HepG2 (cell line): ENCODE data around the gene RXYLT1. TPM values are rescaled to one million over a fixed set of nuclear protein-coding genes. Genes with fewer than 3 reads are reported as not detected.

Experiments
- AGO2 ChIP-seq: fragments of 200-400 bp; formaldehyde crosslinking; optimal IDR thresholded peaks from 2 replicates; pipeline ENCODE3; 2017; ENCODE audit warnings: mild to moderate bottlenecking, low read depth, low read length, moderate library complexity
- AKAP8 ChIP-seq: sonication (generic); formaldehyde crosslinking; IDR thresholded peaks from 2 replicates; pipeline ENCODE4 v1.5.1; 2020; ENCODE audit warnings: mild to moderate bottlenecking, missing genetic modification reagents
- CBX5 ChIP-seq: sonication (generic); formaldehyde crosslinking; IDR thresholded peaks from 2 replicates; pipeline ENCODE4 v1.4.0; 2020; ENCODE audit warnings: missing genetic modification reagents, borderline replicate concordance
- CREM ChIP-seq, 2 experiments: sonication (generic) in 1 of 2; formaldehyde crosslinking in 1 of 2; IDR thresholded peaks; 2 replicates each; pipeline versions ENCODE4 v1.4.0 to v1.6.1; 2016 to 2020; ENCODE audit warnings: antibody characterized with exemption in 1 of 2, mild to moderate bottlenecking in 1 of 2, missing genetic modification reagents in 1 of 2
- HOXA3 ChIP-seq: sonication (generic); formaldehyde crosslinking; IDR thresholded peaks from 2 replicates; pipeline ENCODE4 v1.5.0; 2020; ENCODE audit warnings: missing genetic modification reagents
- KLF11 ChIP-seq: IDR thresholded peaks from 2 replicates; pipeline ENCODE4 v1.6.1; 2016; ENCODE audit warnings: missing compliant biosample characterization
- NR2C2 ChIP-seq: sonication (generic); formaldehyde crosslinking; IDR thresholded peaks from 2 replicates; pipeline ENCODE4 v1.4.0; 2020; ENCODE audit warnings: missing genetic modification reagents, mild to moderate bottlenecking, moderate library complexity, borderline replicate concordance
- YEATS2 ChIP-seq: sonication (generic); formaldehyde crosslinking; IDR thresholded peaks from 2 replicates; pipeline ENCODE4 v1.4.0; 2020; ENCODE audit warnings: missing genetic modification reagents, borderline replicate concordance
- ZC3H4 ChIP-seq: sonication (generic); formaldehyde crosslinking; IDR thresholded peaks from 2 replicates; pipeline ENCODE4 v1.4.0; 2020; ENCODE audit warnings: missing genetic modification reagents, borderline replicate concordance
- ZNF143 ChIP-seq: sonication (generic); formaldehyde crosslinking; IDR thresholded peaks from 2 replicates; pipeline ENCODE4 v1.4.0; 2020; ENCODE audit warnings: missing genetic modification reagents
- ZNF160 ChIP-seq: sonication (generic); formaldehyde crosslinking; IDR thresholded peaks from 2 replicates; pipeline ENCODE4 v1.8.0; 2022; ENCODE audit warnings: mild to moderate bottlenecking, inconsistent platforms, missing genetic modification reagents
- ZNF20 ChIP-seq: sonication (generic); formaldehyde crosslinking; IDR thresholded peaks from 2 replicates; pipeline ENCODE4 v1.4.0; 2020; ENCODE audit warnings: mild to moderate bottlenecking, moderate library complexity, missing genetic modification reagents
- ZNF660 ChIP-seq: sonication (generic); formaldehyde crosslinking; IDR thresholded peaks from 2 replicates; pipeline ENCODE4 v1.5.1; 2020; ENCODE audit warnings: mild to moderate bottlenecking, low read depth, missing genetic modification reagents, borderline replicate concordance
- ZNF713 ChIP-seq: sonication (generic); formaldehyde crosslinking; IDR thresholded peaks from 2 replicates; pipeline ENCODE4 v1.4.0; 2020; ENCODE audit warnings: mild to moderate bottlenecking, missing genetic modification reagents
- ZSCAN22 ChIP-seq: sonication (generic); formaldehyde crosslinking; IDR thresholded peaks from 2 replicates; pipeline ENCODE4 v1.4.0; 2020; ENCODE audit warnings: mild to moderate bottlenecking, missing genetic modification reagents
- polyA plus RNA-seq, 8 experiments: library from polyadenylated mRNA; depleted of rRNA in 3 of 8; stranded (reverse) in 7 of 8; unstranded in 1 of 8; fragments of >200 nt; fragmentation: Illumina TruSeq in 4 of 8; extraction: Trizol in 4 of 8; gene quantifications; 2 replicates each; pipeline versions ENCODE4 v1.2.1 to v1.2.3, GENCODE V29; 2011 to 2016; ENCODE audit warnings: low read depth in 4 of 8, missing spikeins in 1 of 8, mixed read lengths in 1 of 8; ENCODE audit not compliant: insufficient read depth in 1 of 8
- total RNA-seq, 5 experiments: library from RNA; depleted of rRNA; stranded (reverse); fragments of >200 nt; fragmentation: Illumina TruSeq; extraction: Trizol; gene quantifications; 2 replicates each; pipeline ENCODE4 v1.2.3, GENCODE V29; 2016; ENCODE audit warnings: low read depth in 1 of 5
- TF ChIP-seq, protein P1 (sequence below): sonication (generic); formaldehyde crosslinking; IDR thresholded peaks from 2 replicates; pipeline ENCODE4 v1.4.0; 2020; ENCODE audit warnings: mild to moderate bottlenecking, missing genetic modification reagents
- TF ChIP-seq, protein P2 (sequence below): IDR thresholded peaks from 2 replicates; pipeline ENCODE4 v1.6.1; 2016
- TF ChIP-seq, protein P3 (sequence below): sonication (generic); formaldehyde crosslinking; IDR thresholded peaks from 2 replicates; pipeline ENCODE4 v1.5.0; 2020; ENCODE audit warnings: mild to moderate bottlenecking, missing genetic modification reagents
- TF ChIP-seq, protein P4 (sequence below): IDR thresholded peaks from 2 replicates; pipeline ENCODE4 v1.6.1; 2016; ENCODE audit warnings: low read depth, borderline replicate concordance
- TF ChIP-seq, protein P5 (sequence below): sonication (generic); IDR thresholded peaks from 2 replicates; pipeline ENCODE4 v1.6.1; 2016; ENCODE audit warnings: low read depth, borderline replicate concordance
- TF ChIP-seq, protein P6 (sequence below): sonication (generic); formaldehyde crosslinking; IDR thresholded peaks from 2 replicates; pipeline ENCODE4 v1.8.0; 2022; ENCODE audit warnings: mild to moderate bottlenecking, missing genetic modification reagents, moderate library complexity

Gene RXYLT1
- total and polyA plus RNA-seq, 2 of the 13 experiments (the other 11 are each of a cell fraction or from before 2014, with no cell fraction given) = 8.3 to 15.5 TPM

DNA sequence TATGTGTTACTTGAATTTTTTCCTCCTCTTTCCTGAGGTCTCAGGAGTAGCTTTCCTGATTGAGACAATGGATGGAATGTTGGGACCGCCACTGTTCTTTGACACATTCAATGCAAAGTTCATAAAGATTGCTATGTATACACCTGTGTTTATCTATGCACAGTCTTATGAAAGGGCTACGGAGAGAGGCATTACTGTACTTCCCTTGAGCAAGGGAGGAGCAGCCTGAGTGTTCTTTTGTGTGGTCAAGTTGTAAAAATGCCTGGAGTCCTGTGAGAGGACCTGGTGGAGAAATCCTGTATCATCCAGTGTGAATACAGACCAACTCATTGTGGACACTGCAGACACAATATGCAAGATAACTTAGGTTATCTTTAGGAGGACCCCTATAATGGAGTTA is 66.0 kb downstream of the RXYLT1 start (continued):
- TF ChIP-seq, protein P1, sequence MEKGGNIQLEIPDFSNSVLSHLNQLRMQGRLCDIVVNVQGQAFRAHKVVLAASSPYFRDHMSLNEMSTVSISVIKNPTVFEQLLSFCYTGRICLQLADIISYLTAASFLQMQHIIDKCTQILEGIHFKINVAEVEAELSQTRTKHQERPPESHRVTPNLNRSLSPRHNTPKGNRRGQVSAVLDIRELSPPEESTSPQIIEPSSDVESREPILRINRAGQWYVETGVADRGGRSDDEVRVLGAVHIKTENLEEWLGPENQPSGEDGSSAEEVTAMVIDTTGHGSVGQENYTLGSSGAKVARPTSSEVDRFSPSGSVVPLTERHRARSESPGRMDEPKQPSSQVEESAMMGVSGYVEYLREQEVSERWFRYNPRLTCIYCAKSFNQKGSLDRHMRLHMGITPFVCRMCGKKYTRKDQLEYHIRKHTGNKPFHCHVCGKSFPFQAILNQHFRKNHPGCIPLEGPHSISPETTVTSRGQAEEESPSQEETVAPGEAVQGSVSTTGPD (CRISPR knock-in tag) = no peak
- TF ChIP-seq, protein P2, sequence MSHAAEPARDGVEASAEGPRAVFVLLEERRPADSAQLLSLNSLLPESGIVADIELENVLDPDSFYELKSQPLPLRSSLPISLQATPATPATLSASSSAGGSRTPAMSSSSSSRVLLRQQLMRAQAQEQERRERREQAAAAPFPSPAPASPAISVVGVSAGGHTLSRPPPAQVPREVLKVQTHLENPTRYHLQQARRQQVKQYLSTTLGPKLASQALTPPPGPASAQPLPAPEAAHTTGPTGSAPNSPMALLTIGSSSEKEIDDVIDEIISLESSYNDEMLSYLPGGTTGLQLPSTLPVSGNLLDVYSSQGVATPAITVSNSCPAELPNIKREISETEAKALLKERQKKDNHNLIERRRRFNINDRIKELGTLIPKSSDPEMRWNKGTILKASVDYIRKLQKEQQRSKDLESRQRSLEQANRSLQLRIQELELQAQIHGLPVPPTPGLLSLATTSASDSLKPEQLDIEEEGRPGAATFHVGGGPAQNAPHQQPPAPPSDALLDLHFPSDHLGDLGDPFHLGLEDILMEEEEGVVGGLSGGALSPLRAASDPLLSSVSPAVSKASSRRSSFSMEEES (CRISPR knock-in tag) = no peak
- TF ChIP-seq CREM (IDR thresholded peaks at IDR 0.05) (peak; percentile 44; the same call in 1 of the 2 replicates), CREM (CRISPR knock-in tag; IDR thresholded peaks at IDR 0.05) (no peak), HOXA3 (no peak), NR2C2 (CRISPR knock-in tag) (no peak), ZNF660 (no peak), ZNF20 (CRISPR knock-in tag) (no peak), AKAP8 (CRISPR knock-in tag) (no peak), ZC3H4 (no peak), ZNF160 (CRISPR knock-in tag) (no peak), CBX5 (CRISPR knock-in tag) (no peak), ZNF713 (CRISPR knock-in tag) (no peak), YEATS2 (CRISPR knock-in tag) (no peak), ZNF143 (CRISPR knock-in tag) (no peak), KLF11 (CRISPR knock-in tag) (no peak), ZSCAN22 (no peak), AGO2 (no peak)
- TF ChIP-seq, protein P3, sequence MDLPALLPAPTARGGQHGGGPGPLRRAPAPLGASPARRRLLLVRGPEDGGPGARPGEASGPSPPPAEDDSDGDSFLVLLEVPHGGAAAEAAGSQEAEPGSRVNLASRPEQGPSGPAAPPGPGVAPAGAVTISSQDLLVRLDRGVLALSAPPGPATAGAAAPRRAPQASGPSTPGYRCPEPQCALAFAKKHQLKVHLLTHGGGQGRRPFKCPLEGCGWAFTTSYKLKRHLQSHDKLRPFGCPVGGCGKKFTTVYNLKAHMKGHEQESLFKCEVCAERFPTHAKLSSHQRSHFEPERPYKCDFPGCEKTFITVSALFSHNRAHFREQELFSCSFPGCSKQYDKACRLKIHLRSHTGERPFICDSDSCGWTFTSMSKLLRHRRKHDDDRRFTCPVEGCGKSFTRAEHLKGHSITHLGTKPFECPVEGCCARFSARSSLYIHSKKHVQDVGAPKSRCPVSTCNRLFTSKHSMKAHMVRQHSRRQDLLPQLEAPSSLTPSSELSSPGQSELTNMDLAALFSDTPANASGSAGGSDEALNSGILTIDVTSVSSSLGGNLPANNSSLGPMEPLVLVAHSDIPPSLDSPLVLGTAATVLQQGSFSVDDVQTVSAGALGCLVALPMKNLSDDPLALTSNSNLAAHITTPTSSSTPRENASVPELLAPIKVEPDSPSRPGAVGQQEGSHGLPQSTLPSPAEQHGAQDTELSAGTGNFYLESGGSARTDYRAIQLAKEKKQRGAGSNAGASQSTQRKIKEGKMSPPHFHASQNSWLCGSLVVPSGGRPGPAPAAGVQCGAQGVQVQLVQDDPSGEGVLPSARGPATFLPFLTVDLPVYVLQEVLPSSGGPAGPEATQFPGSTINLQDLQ (CRISPR knock-in tag) = no peak
- TF ChIP-seq, protein P4, sequence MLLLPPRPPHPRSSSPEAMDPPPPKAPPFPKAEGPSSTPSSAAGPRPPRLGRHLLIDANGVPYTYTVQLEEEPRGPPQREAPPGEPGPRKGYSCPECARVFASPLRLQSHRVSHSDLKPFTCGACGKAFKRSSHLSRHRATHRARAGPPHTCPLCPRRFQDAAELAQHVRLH (CRISPR knock-in tag) = no peak
- TF ChIP-seq, protein P5, sequence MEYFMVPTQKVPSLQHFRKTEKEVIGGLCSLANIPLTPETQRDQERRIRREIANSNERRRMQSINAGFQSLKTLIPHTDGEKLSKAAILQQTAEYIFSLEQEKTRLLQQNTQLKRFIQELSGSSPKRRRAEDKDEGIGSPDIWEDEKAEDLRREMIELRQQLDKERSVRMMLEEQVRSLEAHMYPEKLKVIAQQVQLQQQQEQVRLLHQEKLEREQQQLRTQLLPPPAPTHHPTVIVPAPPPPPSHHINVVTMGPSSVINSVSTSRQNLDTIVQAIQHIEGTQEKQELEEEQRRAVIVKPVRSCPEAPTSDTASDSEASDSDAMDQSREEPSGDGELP = no peak; the same call in 1 of the 2 replicates
- TF ChIP-seq, protein P6, sequence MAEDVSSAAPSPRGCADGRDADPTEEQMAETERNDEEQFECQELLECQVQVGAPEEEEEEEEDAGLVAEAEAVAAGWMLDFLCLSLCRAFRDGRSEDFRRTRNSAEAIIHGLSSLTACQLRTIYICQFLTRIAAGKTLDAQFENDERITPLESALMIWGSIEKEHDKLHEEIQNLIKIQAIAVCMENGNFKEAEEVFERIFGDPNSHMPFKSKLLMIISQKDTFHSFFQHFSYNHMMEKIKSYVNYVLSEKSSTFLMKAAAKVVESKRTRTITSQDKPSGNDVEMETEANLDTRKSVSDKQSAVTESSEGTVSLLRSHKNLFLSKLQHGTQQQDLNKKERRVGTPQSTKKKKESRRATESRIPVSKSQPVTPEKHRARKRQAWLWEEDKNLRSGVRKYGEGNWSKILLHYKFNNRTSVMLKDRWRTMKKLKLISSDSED = no peak
